Putamen (tissue), 1 donor: Measurements from ENCODE around the gene PPP1R3D.
"Not testable (repeated sequence)": the region's sequence is repeated elsewhere in the genome, so short reads cannot be mapped to it uniquely, and the experiment has no call there.

Experiments
- DNase-seq: peaks from one replicate; pipeline ENCODE4 v3.0.0-alpha.2; 2016; ENCODE audit warnings: low spot score

The PPP1R3D gene

GRCh38 chr20:59923514-59923913 lies 16.6 kb downstream of the PPP1R3D start:
- no peak for DNase-seq

- no peak for DNase-seq
These were observed 19.2 kb downstream of the PPP1R3D start for GRCh38 chr20:59920944-59921343.

- no peak for DNase-seq
These were observed 27.5 kb downstream of the PPP1R3D start for GRCh38 chr20:59912609-59913008.

- DNase-seq: no peak
These were observed 29.1 kb downstream of the PPP1R3D start for GRCh38 chr20:59911041-59911440.

GRCh38 chr20:59908855-59909254 lies 31.2 kb downstream of the PPP1R3D start:
- DNase-seq: no peak

- no peak for DNase-seq
These were observed 36.5 kb downstream of the PPP1R3D start for GRCh38 chr20:59903621-59904020.

GRCh38 chr20:59902470-59902869 lies 37.6 kb downstream of the PPP1R3D start:
- DNase-seq: no peak

- DNase-seq: no peak
These were observed 44.2 kb downstream of the PPP1R3D start for GRCh38 chr20:59895908-59896307.

- DNase-seq: peak; percentile 18
These were observed 48.5 kb downstream of the PPP1R3D start for GRCh38 chr20:59891581-59891980.

GRCh38 chr20:59890035-59890434 lies 50.1 kb downstream of the PPP1R3D start:
- not testable (repeated sequence) for DNase-seq

GRCh38 chr20:59888050-59888449 lies 52.1 kb downstream of the PPP1R3D start:
- no peak for DNase-seq
